ENCODE measurements around the gene MXD4.

The MXD4 gene

GRCh38 chr4:2266821-2267220, 4.9 kb upstream of the MXD4 start:
- TF ChIP-seq CTCF (IDR thresholded peaks at IDR 0.05), result no peak

DNA sequence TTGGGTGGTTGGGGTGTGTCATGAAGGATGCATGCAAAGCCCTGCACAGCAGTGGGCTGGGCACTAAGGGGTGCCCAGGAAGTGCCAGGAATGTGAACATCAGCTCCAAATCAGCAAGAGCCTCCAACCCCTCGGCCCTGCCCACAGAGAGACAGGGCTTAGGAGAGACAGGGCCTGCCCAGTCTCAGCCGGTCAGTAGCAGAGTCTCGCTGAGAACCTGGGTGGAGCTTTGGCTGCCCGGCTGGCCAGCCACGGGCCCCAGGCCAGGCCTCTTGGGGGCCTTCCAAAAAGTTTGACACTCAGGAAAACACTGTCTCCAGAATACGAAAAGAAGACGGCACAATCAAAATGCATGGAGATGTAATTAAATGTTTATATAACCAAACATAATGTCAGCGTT, 4.3 kb upstream of the MXD4 start:
- no peak for TF ChIP-seq CTCF (IDR thresholded peaks at IDR 0.05)

DNA sequence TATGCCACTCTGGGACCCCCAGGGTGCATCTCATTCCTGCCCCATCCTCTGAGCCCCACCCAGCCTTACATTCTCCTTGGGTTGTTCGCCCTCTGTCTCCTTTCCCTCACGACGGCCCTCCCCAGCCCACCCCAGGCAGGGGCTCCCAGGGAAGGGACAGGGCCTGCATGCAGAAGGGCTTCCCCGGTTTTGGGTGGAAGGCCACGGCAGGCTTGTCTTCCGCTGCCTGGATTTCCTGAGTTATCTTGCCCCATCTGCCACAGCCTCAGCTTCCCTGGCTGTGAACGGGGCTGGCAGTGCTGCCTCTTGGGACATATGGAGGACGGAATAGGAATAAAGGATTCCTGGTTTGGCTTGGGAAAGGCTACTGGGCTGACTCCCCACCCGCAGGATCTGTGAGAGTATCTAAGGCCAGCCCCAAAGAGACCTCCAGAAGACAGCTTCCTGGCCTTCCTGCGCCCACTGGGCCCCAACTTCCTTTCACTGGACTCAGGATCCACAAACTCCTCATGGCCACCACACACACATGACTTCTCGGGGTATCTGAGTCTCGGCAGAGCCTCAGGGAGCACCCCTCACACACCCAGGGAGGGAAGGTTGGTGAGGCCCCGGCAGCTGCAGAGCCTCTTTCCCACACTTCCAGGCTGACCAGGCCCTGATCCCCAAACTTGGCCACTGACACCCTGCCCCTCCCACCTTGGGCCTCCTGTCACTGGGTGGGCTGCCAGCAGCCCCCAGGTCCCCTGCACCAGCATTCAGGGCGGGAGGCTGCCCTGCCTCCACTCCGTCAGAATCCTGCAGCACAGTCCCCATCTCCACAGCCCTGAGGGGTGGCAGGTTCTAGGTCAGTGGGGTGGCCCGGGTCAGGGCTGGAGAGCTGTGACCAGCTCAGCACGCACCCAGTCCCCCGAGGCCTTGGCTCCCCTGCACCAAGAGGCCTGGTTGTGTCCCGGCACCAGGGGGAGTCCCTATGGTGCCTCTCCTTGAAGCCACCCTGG, 3.5 kb upstream of the MXD4 start:
- no peak for TF ChIP-seq CTCF (IDR thresholded peaks at IDR 0.05)

DNA sequence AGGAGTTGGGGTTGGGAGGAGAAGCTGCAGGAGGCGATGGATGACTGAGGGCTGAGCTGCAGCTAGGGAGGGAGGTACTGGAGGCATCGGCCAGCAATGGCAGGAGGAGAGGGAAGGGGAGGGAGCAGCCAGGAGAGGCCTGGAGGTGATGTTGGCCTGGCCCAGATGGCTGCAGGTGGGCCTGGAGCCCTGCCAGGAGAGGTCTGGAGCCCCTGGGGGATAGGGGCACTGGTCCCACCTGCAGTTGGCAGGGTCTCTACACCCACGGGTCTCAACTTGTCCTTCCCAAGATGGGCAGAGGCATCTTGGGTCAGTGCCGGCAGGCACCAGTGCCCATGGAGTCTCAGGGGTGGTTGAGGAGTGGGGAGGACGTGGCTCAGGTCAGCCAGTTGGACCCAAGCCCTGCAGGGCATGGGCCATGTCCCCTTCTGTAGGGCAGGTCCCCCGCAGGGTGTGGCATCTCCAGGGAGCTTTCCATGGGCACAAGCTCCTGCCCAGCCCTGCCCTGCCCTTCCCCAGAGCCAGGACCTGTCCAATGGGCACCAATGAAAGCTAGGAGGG, 2.7 kb upstream of the MXD4 start:
- TF ChIP-seq CTCF (IDR thresholded peaks at IDR 0.05), result no peak

DNA sequence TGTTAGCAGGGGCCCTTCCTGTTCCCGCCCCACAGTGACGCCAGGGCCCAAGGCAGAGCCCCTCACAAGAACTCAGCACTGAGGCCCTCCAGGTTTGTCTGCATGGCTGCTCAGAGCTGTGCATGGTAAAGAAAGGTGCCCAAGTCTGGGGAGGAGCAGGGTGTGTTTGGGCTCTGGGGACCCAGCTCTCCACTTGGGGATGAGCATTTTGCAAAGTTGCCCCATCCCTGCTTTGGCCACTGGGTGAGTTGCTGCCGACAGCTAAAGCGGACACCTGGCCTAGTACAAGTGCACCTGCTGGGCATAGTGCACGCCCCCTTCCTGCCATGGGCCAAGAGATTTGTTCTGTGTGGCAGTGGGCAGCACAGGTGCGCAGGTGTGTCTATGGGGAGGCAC, 2.0 kb upstream of the MXD4 start:
- TF ChIP-seq CTCF (IDR thresholded peaks at IDR 0.05), result no peak

GRCh38 chr4:2262944-2263250, 988 bp upstream of the MXD4 start:
- no peak for TF ChIP-seq CTCF (IDR thresholded peaks at IDR 0.05)

- TF ChIP-seq CTCF (IDR thresholded peaks at IDR 0.05), result no peak
Observed at GRCh38 chr4:2262145-2262943, 435 bp upstream of the MXD4 start.

Data from LNCAP (cell line).